Right kidney (tissue), 1 donor: ENCODE data around the gene MTHFD1.

Experiments used
- DNase-seq: peaks from one replicate; pipeline ENCODE4 v3.0.0-alpha.2; 2016

Gene MTHFD1

DNA sequence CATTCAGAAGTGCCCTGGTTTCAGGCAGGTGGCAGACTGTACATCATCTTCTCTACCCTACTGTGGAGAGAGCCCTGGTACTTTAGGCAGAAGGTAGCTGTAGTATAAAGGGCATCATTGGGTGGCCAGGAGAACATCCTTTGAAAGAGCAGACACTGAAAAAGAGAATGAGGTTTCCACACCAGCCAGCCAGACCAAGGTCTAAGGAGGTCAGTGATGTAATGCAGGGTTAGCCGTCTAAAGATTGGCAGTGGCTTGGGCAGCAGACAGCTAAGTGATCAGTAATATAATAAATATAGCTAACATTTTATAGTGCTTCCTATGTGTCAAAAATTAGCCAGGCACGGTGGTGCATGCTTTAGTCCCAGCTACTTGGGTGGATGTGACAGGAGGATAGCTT is 103.5 kb downstream of the MTHFD1 start:
- no peak for DNase-seq

DNA sequence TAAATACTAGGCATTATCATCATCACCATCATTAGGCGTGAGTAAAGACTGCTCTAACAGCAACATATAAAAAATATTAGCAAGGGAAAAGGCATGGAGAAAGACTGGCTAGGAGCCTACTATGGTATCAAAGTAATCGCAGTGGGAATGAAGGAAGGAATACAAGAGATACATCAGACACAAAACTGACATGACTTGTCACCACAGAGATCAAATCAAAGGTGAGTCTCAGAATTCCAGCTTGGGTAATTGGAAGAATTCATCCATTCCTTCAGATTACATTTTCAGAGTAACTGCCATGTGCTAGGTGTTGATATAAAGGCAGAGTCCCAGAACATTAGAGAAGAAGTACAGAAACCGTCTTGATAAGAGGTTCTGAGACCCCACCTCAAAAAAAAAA is 105.3 kb downstream of the MTHFD1 start:
- no peak for DNase-seq

DNA sequence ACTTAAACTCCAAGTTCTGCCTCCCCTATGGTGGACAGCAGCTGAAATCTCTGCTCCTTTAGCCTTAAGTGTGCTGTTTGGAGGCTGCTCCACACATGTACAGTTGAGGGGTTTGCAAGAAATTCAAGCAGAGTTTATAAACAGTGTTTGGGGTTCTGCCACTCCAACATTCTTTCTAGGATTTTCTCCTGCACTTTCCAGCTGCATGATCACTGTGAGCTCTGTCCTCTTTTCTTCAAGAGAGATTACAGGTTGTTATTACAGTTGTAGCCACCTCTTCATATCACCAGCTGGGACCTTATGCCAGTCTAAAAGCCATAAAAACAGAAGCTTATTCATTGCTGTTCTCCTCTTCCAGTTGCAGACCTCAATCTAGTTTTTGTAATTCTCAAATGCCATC is 107.1 kb downstream of the MTHFD1 start:
- DNase-seq, result no peak

DNA sequence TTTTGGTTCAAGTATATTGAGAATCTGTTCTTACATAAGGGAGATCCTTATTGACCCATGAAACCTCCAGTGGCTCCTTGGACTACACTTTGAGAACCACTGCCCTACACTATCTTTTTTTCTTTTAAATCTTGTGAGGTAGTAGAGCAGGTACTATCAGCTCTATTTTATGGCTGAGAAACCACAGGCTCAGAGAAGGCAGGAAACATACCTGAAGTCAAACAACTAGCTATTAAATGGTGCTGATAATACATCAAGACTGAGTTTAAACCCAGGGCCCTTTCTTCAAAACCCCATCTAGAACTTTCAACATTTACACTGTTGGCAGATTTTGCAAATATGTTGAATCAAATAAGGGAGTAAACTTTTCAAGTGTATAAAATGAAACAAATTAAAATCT is 108.6 kb downstream of the MTHFD1 start:
- DNase-seq, result no peak

DNA sequence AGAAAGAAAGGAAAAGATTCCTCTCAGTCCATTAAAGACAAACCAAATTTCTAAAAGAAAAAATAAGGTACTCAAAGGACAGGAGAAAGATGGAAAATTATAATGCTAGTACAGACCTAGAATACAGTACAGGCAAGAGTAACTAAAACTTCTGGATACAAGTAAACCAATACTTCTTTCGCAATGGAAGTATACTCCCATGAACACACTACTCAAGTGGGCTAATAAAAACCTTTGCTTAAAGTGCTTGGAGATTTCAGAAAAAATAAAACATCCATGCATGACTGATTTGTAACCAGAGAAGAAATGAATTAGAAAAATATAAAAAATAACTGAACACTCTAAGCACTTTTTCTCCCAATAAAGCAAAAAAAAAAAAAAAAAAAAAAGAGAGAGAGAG is 111.9 kb downstream of the MTHFD1 start:
- DNase-seq, result no peak

DNA sequence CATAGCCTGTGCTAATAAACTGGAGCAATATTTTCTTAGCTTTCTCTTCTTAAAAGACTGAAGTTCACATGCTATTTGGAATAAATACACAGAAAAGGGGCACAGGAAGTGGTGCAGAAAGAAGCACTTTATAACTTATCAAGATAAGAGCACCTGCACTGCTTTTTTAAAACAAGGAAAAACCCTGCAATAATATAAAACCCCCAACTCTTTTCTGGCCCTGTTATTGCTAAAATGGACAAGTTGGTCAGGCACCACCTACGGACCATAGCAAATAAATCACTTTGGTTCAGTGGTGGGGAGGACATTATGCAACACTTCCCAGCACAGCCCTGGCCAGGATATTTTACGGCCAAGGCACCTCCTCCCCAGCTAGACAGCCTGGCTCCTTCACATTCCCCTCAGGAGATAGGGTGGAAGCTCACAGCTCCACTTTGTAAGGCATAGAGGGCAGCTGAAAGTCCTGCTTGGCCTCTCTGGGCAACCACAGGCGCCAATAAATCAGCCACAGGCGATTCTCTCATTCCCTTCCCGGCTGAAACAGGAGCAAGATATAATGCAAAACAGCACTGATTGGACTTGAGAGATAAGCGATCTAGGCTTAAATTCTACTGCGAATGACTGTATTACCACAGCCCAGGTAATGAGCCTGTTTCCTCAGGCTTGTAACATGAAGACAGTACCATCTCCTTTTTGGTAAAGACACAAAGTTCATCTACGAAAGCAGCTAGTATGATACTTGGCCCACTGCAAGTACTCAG is 113.4 kb downstream of the MTHFD1 start:
- DNase-seq, result peak; percentile 31

DNA sequence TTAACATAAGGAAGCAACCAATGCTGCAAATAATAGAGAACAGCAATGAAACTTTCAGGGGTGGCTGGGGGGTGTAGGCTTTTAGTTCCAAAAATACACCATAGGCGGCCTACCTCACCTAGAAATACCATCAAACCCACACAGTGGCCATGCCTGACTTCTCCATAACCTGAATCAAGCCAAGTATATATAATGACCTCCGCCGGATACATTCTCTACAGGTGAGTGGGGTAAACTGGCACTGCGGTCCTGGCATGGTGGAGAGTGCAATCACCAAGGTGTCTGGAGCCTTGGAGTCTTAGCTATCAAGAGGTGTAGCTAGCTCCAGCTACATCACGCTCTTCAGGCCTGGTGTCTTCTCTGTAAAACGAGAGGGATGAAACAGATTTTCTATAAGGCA is 114.3 kb downstream of the MTHFD1 start:
- peak; percentile 18 for DNase-seq

DNA sequence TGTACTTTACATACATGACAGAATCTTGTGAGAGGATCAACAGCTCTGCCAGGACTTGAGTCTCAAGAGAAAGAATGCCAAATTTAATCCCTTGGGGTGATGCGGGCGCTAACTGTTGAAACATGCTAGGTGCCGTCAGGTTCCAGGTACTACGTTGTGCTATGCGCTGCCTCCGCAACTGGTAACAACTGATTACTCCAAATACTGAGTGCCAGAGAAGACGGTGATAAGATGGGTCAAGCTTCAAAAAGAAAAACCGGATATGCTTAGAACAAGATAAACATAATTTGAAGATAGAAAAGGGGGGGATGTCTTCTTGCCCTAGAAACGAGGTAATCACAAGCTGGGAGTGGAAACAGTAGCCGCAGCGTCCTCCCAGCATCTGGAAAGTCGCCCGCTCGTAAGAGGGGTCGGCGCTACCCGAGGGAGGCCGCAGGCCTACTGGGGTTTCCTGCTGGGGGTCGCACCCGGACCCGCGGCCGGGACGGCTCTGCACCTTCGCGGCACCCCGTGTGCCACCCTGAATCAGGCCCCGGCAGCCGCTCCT is 114.8 kb downstream of the MTHFD1 start:
- DNase-seq, result no peak

DNA sequence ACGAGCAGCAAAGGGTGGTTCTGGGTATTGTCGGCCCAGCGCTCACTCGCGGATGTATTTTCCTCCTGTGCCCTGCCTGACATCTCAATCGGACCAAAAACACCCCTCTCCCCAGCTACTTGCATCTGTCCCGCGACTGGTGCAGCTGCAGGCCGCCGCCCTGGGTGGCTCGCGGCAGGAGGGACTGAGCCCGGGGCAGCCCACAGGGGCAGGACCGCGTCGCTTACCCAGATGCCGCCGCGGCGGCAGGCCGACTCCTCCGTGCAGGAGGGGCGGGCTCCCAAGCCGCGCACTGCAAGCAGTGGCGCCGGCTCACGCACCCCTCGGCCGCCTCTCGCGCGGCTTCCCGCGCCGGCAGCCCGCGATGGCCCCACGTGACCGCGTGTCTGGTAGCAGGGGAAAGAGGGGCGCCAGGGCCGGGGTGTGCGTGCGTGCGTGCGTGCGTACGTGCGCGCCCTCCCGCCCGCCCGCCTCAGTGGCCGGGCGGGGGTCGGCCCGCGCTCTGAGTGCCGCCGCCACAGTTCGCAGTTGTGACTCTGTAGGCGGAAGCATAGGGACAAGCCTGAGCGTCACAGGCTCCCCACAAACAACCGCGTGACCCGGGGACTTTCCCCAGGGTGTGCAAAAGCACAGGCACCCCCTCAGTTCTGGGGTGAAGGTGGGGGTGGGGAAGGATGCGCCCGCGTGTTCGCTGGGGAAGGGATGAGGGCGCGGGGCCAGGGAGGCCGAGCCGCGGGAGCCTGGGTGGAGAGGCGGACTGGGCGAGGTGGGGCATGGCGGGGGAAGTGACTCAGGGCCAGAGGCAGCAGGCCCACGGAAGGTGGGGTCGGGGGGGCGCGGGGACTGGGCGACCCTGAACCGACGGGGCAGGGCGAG is 115.5 kb downstream of the MTHFD1 start, which contains the start of gene ZBTB25:
TSS of gene ZBTB25 (minus strand) at position 405 of the 876 bp plus-strand sequence. CDS start 13,305 bp downstream, outside the sequence.
- peak; percentile 93 for DNase-seq

DNA sequence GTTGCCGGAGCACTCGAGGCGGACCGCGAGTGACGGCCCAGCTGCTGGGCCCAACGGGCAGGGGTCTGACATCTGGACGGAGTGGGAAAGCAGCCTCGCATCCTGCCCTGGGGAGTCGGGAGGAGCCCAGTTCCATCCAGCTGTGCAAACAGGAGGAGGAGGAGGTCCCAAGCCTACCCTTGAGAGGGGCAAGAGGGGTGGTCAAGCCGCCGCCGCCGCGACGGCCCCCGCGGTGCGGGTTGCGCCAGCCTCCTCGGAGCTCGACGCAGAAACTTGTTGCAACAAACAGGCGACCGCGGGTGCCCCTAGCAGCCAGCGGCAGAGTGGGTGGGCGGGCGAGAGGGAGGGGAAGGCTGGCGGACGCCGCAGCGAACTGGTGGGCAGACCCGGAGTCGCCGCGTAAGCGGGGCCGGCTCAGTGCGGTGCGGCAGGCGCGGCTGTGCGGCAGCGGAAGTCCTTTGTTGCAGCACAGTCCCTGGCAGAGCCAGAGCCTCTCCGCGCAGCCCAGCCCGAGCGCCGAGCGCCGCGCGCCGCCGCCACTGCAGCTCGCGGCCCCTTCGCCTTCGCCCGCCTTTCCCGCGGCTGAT is 116.2 kb downstream of the MTHFD1 start, which contains the start of gene ZBTB1:
TSS of gene ZBTB1 (plus strand) at position 461 of the 587 bp plus-strand sequence. CDS start 16,735 bp downstream, outside the sequence.
- DNase-seq, result peak; percentile 98

DNA sequence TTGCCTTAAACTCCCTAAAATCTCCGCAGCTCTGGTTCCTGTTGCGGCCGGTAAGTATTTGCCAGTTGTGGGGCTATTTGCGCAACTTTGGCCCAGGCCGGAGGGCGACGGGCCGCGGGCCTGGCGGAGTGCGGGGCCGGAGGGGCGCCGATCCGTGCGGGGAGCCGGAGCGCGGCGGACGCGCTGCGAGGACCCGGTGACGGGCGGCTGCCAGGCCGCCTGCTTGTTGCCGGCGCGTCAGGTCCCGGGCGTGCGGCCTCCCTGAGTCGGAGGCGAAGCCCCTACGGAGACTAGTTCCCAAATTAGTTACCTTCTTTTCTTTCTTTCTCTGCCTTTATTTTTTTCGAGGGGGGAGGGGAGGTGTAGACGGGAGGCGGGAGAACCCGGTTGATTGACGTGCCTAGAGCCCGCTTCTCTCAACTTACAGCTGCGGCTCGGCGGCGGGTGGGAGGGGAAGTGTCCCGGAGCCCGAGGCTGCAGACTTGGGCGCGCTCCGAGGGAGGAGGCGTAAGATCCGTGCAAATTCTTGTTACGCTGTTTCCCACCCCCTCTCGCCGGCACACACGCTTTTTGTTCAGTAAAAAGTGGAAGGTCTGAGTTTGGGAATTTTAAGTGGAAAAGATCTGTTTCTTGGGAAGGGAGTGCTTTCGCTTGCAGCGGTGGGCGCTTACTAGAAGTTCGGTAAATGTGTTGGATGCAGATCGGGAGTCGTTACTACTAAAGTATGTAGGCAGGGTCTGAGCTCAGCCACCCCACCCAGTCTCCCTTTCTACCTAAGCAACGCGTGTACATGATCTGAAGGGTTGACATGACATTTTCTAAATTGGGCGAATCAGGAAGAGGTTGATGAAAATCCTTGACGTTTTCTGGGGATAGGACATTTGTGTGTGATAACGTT is 117.0 kb downstream of the MTHFD1 start:
- peak; percentile 99 for DNase-seq

DNA sequence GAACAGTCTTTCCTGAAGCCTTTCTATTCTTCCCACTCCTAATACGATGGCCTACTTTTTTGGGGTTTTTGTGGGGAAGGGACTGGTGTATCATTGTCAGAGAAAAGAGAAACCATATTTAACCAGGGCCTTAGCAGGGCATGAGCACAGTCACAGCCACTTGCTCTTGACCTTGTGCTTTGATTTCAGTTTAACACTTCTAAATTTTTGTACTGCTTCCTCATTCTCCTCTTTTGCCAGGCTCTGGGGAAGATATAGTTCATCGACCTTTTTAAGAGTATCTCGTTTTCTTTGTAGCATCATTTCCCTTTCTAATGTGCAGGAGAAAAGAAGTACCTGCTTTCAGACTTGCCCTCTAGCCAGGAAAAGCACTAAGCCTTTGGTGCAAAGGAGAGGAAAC is 118.6 kb downstream of the MTHFD1 start:
- DNase-seq, result no peak

DNA sequence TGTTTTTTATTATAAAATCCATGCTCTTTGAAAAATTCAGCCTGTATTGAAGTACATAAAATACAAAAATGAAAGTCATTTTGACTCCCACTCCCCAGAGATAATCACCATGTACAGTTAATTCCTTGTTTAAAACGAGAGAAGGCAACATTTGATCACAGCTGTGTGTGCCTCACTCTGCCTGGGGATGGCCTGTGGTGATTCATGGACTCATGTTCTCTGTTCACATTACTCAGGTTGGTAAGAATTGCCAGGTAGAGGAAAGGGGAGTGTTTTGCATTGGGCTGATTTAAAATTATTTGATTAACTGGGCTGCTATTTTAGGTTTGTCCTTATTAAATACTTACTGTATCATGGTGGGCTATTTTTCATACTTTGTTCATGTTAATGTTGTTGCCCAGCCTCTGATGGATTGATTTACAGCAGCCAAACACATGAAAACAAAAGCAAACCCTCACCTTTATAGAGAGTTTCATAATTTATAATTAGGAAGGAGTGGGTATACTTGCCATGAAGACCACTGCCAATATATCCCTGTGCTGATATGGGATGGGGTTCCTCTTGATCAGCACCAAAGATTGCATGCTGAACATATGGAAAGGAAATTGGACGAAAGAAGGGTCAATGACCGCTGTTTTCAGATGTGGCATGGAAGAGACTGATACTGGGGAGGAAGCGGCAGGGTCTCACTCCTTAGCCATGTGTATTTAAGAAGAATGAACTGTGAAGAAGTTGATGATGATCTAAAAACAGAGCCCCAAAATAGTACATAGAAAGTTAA is 119.4 kb downstream of the MTHFD1 start:
- DNase-seq, result no peak

DNA sequence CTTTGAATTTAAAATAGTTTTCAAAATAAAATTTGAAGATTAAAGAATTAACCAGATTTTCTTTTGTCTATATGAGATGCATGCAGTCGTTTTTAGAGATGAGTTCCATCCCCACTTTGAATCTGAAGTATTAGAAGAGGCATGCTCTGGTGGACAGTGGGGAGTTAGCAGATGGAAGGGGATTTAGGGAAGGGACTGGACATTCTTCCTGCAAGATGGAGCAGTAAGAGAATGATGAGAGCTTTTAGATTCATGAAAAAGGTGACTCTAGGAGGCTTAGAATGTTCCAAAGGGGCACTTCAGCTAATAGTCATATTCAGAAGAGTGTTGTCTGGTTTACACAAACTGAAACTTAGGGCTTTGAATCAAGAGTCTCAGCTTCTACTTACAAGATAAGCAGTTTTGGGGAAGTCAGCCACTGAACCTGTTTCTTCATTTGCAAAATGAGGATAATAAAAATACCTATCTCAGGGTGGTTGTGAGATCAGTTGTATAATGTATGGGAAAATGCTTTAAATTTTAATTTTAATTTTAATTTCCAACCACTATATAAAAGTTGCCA is 120.1 kb downstream of the MTHFD1 start:
- no peak for DNase-seq

DNA sequence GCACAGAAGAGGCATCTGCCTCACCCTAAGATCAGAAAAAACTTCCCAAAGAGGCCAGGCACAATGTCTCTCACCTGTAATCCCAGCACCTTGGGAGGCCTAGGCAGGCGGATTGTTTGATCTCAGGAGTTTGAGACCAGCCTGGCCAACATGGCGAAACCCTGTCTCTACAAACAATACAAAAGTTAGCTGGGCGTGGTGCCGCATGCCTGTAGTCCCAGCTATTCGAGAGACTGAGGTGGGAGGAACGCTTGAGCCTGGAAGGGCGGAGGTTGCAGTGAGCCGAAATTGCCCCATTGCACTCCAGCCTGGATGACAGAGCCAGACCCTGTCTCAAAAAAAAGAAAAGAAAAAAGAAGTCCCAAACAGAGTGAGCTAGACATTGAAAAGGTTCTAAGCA is 120.9 kb downstream of the MTHFD1 start:
- no peak for DNase-seq
